ENCODE measurements around the gene AFAP1.

Gene AFAP1

DNA sequence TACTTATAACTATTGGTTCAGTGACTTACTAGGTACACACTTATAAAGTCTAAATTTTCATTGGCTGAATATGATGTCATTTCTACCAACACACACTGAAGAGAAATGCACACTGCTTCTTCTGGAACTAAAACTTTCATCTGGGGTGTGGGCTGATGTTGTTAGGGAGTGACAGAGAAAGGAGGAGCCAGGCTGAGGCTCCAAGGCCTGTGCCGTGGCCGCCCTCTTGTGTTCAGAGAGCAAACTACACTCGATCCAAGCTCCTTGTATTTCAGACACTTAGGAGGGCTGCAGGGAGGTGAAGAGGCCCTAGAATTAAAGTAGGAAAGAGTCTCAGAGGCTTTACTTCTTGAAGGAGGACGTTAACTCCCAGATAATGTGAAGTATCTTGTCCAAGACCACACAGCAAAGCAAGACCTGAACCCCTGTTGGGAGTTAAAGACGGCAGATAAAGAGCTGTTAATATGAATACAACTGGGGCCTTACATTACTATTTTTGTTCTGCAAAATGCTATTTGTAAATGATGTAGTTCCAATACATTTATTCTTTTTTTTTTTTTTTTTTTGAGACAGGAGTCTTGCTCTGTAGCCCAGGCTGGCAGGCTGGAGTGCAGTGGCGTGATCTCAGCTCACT, 137.5 kb downstream of the AFAP1 start:
- peak; percentile 84 for DNase-seq (ENCODE audit: low read depth)

DNA sequence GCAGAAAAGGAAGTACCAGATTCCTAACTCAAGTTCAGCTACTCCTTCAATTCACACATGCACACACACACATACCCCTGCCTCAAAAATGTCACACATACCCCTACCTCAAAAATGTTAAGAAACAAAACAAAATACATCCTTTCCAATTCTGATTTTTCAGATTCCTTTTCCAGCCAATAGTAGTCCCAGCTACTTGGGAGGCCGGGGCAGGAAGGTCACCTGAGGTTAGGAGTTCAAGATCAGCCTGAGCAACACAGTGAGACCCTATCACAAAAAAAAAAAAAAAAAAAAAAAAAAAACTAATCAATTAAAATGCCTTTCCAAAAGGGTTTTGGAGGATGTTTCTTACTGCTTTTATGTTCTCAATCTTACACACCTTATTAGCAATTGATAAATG, 138.0 kb downstream of the AFAP1 start:
- no peak for DNase-seq (ENCODE audit: low read depth)

DNA sequence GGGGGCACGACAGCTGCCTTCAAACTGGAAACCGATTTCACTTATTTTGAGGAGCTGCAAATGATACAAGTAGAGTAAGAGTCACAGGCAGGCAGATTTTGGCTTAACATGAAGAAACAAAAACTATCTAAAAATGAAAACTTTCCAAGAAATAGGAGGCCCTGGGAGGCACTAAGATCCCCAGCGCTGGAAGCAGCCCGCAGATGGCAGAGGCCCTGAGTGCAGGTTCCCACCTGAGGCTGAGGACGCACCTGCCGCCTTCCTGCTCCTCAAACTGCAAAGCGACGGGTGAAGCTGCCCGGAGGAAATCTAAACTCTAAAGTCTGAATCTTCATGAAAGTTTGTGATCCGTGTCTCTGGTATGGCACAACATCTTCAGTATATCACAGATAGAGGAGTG, 138.7 kb downstream of the AFAP1 start:
- DNase-seq (ENCODE audit: low read depth) = no peak

DNA sequence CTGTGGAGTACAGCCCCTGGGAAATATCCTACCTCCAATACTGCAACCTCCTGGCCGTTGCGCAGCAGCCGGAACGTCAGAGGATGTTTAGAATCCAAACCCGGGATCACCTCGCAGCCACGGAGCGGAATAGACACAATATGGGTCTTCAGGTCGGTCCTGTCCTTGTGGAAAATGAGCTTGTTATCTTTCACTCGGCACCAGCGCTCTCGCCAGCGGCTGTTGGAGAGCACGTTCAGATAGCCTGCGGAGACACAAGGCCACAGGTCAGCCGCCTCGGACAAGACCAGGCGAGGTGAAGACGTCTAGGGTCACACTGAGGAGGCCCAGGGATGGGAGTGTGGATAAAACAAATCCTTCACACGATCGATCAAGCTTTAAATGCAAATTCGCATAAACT, 139.3 kb downstream of the AFAP1 start:
- no peak for DNase-seq (ENCODE audit: low read depth)

- DNase-seq (ENCODE audit: low read depth) = no peak
These were observed 139.9 kb downstream of the AFAP1 start for GRCh38 chr4:7799736-7800135.

DNA sequence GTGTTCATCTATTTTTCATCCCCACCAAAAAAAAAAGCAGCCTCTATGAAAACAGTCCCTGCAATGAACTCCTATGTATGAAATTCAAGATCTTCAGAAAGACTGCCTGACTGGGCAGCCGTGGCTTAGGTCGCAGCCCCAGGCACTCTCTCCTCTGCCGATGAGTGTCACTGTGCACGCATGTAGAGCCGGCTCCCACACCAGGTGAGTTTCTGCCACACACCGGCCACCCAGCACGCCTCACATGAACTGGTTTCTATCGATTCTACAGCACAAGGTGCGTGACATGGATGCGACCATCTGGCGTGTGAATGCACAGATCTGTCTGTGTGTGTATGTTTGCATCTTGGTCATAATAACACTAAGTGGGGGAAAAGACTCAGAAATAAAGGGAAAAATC, 140.4 kb downstream of the AFAP1 start:
- no peak for DNase-seq (ENCODE audit: low read depth)

GRCh38 chr4:7798178-7798995, 141.3 kb downstream of the AFAP1 start:
- no peak for DNase-seq (ENCODE audit: low read depth)

DNA sequence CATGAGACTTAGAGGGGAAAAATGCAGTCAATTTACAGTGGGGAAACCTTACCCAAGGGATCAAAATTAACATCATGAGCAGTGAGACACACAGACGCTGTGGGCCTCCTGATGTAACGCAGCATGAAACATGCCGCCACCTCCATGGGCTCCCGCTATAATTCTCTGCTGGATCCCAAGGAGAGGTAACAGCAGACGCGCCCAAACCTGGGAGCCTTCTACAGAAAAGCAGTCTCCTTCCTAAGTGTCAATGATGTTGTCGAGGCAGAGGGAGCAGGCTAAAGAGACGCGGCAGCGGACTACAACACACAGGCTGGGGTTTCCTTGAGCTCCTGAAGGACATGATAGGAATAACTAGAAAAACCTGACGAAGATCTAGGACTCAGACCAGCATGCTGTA, 142.3 kb downstream of the AFAP1 start:
- DNase-seq (ENCODE audit: low read depth) = no peak

- no peak for DNase-seq (ENCODE audit: low read depth)
These were observed 143.7 kb downstream of the AFAP1 start for GRCh38 chr4:7795983-7796382.

DNA sequence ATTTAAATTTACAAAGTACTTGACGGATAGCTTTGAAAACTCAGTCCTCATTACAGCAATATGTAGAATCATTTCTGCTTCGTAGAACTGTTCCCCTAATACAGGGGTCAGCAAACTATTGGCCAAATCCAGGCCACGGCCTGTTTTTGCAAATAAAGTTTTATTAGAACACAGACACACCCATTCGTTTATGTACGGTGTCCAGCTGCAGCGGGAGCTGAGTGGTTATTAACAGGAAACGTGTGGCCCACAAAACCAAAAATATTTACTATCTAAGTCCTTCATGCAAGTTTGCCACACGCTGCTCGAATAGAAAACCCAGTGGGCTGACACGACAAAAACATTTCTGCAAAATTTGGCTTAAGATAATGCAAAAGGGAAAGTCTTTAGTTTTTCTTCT, 146.5 kb downstream of the AFAP1 start:
- DNase-seq (ENCODE audit: low read depth) = no peak

GRCh38 chr4:7792616-7793015, 147.0 kb downstream of the AFAP1 start:
- no peak for DNase-seq (ENCODE audit: low read depth)

- DNase-seq (ENCODE audit: low read depth) = no peak
These were observed 148.7 kb downstream of the AFAP1 start for GRCh38 chr4:7790999-7791398.

GRCh38 chr4:7790023-7790422, 149.6 kb downstream of the AFAP1 start:
- no peak for DNase-seq (ENCODE audit: low read depth)

GRCh38 chr4:7788694-7789425, 150.8 kb downstream of the AFAP1 start:
- DNase-seq (ENCODE audit: low read depth) = no peak

DNA sequence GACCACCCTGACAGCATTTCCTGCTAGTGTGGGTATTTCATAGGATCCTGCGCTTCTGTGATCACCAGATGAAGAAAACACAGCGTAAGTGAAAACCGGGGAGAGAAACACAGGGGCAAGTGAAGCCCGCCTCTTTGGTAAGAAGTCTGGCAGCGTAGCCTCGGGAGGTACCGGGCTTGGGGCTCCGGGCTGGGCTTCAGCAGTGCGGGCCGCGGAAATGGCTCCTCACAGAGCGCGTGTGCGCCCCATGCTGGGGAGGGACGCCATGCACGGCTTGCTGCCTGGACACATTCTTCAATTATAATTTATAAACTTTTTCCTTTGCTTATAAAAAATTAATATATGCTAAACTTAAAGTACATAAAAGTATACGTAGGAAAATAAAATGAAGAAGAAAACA, 151.5 kb downstream of the AFAP1 start:
- DNase-seq (ENCODE audit: low read depth) = no peak

DNA sequence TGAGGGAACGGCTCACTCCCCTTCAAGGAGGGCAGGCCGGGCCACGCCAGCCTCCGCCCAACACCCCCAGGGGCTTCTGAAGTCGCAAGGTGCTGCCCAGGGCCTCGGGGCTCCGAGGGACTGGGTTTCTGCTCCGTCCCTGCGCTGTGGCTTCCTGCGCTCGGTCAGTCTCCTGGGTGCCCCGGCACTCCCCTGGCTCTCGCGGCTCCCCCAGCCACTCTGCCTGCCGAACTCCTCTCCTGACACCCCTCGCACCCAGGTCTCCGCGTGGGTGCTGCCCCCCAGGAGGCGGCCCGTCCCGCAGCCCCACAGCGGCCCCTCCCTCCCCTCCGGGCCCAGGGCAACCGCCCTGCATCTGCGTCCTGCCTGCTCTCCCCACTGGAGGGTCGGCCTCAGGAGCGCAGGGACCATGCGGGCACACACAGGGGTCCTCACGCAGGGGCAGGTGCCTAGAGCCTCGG, 151.9 kb downstream of the AFAP1 start:
- DNase-seq (ENCODE audit: low read depth) = no peak

GRCh38 chr4:7787067-7787466, 152.6 kb downstream of the AFAP1 start:
- DNase-seq (ENCODE audit: low read depth) = no peak

GRCh38 chr4:7786517-7786916, 153.1 kb downstream of the AFAP1 start:
- no peak for DNase-seq (ENCODE audit: low read depth)

GRCh38 chr4:7786040-7786439, 153.6 kb downstream of the AFAP1 start:
- no peak for DNase-seq (ENCODE audit: low read depth)

DNA sequence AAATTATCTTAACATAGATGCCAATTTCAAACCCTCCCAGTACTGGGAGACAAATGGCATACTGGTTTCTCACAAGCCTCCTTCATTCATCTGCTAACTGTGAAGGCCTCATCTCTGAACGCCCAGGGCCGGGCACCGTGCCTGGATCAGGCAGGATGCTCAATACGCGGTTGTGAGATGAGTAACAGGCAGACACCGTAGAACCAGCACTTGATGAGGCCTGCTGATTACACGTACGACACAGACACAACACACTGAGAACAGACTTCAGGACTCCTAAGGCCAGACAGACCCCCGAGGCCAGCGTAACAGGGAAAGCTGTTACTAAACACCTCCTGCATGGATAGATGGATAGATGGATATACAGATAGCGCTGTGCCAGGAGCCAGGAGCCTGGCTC, 154.6 kb downstream of the AFAP1 start:
- peak; percentile 62 for DNase-seq (ENCODE audit: low read depth)

DNA sequence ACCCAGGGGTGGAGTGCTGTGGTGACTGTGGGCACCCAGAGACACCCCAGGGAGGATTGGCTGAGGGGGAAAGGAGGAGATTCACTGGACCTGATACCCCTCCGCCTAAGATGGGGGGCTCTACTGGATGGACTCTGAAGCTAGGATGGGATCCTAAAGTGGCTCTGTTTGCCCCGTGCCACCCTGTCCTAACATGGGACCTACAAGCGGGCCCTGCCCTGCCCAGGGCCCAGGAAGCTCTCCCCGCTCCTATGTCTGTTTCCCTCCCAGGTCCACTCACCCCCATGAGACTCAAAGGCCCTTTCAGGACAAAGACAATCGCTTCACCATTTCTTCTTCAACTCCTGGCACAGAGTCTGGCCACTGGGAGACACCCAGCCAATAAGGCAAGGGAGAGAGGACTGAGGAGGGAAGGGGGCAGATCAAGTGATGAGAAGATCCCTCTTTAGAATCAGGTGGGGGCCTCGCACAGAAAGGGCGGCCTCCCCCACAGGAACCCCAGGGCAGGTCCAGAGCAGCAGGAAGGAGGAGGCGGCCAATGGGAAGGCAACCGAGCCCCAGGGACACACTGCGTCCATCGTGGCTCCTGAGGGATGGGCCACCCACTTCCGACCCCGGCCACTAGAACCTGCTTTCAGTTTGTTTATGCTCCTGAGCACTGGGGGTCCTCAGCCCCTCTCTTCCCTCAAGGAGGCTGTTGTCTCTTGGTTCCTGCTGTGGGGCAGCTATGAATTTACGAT, 155.4 kb downstream of the AFAP1 start:
- no peak for DNase-seq (ENCODE audit: low read depth)

GRCh38 chr4:7783541-7783940, 156.1 kb downstream of the AFAP1 start:
- DNase-seq (ENCODE audit: low read depth) = no peak

Measured in EH (cell line).